Endothelial cell (in vitro differentiated cells): Measurements from ENCODE around the gene C4orf54. TPM values are rescaled to one million over a fixed set of nuclear protein-coding genes. Genes with fewer than 3 reads are reported as not detected.

ENCODE experiments used
- DNase-seq: peaks from one replicate; pipeline ENCODE4 v3.0.0; 2021; ENCODE audit warnings: low spot score
- H3K27ac Mint-ChIP-seq: one replicate; pipeline ENCODE4 v1.8.0; 2021; ENCODE audit warnings: mixed read lengths, inconsistent platforms; ENCODE audit not compliant: unreplicated experiment
- H3K27me3 Mint-ChIP-seq: one replicate; pipeline ENCODE4 v1.8.0; 2021; ENCODE audit warnings: mild to moderate bottlenecking, moderate library complexity, mixed read lengths, inconsistent platforms; ENCODE audit not compliant: unreplicated experiment
- H3K36me3 Mint-ChIP-seq: one replicate; pipeline ENCODE4 v1.8.0; 2021; ENCODE audit warnings: mild to moderate bottlenecking, low read depth, mixed read lengths, inconsistent platforms; ENCODE audit not compliant: unreplicated experiment
- H3K4me1 Mint-ChIP-seq: one replicate; pipeline ENCODE4 v1.8.0; 2021; ENCODE audit warnings: mild to moderate bottlenecking, mixed read lengths, inconsistent platforms; ENCODE audit not compliant: unreplicated experiment
- H3K4me3 Mint-ChIP-seq: one replicate; pipeline ENCODE4 v1.8.0; 2021; ENCODE audit warnings: mild to moderate bottlenecking, mixed read lengths, inconsistent platforms; ENCODE audit not compliant: unreplicated experiment
- H3K9me3 Mint-ChIP-seq: one replicate; pipeline ENCODE4 v1.8.0; 2021; ENCODE audit warnings: mixed read lengths, inconsistent platforms; ENCODE audit not compliant: unreplicated experiment
- total RNA-seq: library from RNA; stranded (reverse); fragmentation: NEBNext Ultra II Directional; extraction: Animal tissue kit (Norgen Biotek cat#: 25700); gene quantifications from one replicate; pipeline ENCODE4 v1.2.1, GENCODE V29; 2021; ENCODE audit not compliant: unreplicated experiment
- TF ChIP-seq, protein P1 (sequence below): fragments of 200-600 bp; sonication (generic); IDR thresholded peaks from one replicate; pipeline ENCODE4 v1.5.0; 2021; ENCODE audit warnings: antibody characterized with exemption; ENCODE audit not compliant: unreplicated experiment

The C4orf54 gene
- total RNA-seq, 1 donor from 2014 or later: not detected

DNA sequence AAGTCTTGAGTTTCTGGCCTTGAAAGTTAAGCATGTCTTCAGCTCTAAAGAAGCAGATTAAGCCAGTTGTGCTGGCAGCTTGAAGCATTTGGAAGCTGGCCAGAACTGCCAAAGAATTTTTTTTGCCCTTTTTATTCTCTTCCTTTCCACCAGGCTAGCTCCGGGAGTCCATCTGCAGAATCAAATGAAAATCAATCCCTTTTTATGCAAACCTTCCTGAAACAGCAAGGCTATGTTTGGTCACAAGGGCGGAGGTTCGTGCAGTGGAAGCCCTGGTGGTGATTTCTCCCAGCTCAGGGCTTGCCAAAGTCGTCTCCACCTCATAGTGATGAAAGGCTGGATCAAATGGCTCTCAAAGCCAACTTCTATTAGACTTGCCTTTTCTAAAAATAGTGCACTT lies 21.6 kb upstream of the C4orf54 start:
- TF ChIP-seq, protein P1, sequence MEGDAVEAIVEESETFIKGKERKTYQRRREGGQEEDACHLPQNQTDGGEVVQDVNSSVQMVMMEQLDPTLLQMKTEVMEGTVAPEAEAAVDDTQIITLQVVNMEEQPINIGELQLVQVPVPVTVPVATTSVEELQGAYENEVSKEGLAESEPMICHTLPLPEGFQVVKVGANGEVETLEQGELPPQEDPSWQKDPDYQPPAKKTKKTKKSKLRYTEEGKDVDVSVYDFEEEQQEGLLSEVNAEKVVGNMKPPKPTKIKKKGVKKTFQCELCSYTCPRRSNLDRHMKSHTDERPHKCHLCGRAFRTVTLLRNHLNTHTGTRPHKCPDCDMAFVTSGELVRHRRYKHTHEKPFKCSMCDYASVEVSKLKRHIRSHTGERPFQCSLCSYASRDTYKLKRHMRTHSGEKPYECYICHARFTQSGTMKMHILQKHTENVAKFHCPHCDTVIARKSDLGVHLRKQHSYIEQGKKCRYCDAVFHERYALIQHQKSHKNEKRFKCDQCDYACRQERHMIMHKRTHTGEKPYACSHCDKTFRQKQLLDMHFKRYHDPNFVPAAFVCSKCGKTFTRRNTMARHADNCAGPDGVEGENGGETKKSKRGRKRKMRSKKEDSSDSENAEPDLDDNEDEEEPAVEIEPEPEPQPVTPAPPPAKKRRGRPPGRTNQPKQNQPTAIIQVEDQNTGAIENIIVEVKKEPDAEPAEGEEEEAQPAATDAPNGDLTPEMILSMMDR: no peak
- no peak for DNase-seq
- Mint-ChIP-seq H3K27ac (no peak overlapping the region), H3K4me1 (no peaks in the 10 kb centered on the region), H3K9me3 (no peaks in the 10 kb centered on the region), H3K4me3 (no peak overlapping the region), H3K27me3 (no peaks in the 10 kb centered on the region), H3K36me3 (no peaks in the 10 kb centered on the region)

DNA sequence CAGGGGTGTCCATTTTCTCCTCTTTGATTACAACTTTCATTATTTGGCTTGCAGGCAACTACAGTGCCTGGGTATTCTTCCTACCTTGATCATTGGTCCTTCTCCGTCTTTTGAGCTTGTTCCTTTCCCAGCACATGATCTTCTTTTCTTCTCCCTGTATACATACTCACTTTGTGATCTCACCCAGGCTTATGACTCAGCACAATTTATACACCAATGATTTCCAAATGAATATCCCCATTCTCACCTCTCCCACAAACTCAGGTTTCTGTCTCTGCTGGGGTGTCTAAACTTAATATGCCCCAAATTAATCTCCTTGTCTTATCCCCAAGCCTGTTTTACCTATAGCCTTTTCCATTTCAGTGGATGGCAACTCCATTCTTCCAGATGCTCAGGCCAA lies 19.5 kb upstream of the C4orf54 start:
- H3K9me3 Mint-ChIP-seq: no peaks in the 10 kb centered on the region
- no peak for DNase-seq
- TF ChIP-seq, protein P1: no peak
- H3K4me3 Mint-ChIP-seq: no peak overlapping the region
- H3K4me1 Mint-ChIP-seq: no peaks in the 10 kb centered on the region
- H3K27me3 Mint-ChIP-seq: no peaks in the 10 kb centered on the region
- H3K27ac Mint-ChIP-seq: no peak overlapping the region
- no peaks in the 10 kb centered on the region for H3K36me3 Mint-ChIP-seq

DNA sequence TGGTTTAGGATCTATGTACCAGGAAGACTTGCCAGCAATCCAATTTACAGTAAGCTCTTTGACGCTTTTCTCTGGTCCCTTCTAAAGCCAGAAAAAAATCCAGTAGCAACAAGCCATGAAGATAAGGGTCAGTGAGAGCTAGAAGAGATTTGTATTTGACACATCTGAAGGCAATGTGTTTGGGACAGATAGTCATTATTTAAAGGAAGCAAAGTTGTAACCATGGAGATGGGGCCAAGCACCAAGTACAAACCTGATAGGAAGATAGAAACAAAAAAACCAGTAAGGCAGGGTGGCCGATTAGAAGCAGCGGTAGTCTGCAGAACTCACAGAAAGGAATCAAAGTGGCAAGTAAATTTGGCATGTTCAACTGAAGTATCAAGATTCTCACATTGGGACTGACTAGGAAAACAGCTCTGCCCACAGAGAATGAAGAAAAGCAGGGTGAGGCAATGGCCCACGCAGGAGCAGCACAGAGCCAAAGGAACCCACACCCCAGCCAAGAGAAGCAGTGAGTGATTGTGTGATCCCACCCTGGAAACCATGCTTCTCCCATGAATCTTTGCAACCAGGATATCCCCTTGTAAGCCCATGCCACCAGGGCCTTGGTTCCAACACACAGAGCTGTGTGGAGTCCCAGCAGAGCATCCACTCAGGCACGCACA lies 12.9 kb upstream of the C4orf54 start:
- no peak overlapping the region for H3K4me3 Mint-ChIP-seq
- H3K27ac Mint-ChIP-seq: peak overlapping the region; percentile 9
- H3K27me3 Mint-ChIP-seq: no peaks in the 10 kb centered on the region
- no peak for DNase-seq
- no peaks in the 10 kb centered on the region for H3K36me3 Mint-ChIP-seq
- TF ChIP-seq, protein P1: no peak
- H3K9me3 Mint-ChIP-seq: no peaks in the 10 kb centered on the region
- peaks cover 4% of the 10 kb centered on the region for H3K4me1 Mint-ChIP-seq

DNA sequence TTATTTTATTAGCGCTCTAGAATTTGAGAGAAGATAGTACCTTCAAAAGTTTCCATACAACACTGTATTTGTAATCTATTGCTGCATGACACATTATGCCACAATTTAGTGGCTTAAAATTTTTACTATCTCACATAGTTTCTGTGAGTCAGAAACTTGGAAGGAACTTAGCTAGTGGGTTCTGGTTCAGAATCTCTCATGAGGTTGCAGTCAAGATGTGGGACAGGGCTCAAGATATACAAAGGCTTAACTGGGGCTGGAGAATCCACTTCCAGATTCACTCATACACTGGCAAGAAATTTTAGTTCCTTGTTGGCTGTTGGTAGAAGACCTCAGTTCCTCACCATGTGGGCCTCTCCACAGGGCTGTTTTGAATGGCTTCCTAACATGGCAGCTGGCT lies 11.5 kb upstream of the C4orf54 start:
- DNase-seq: no peak
- Mint-ChIP-seq H3K27ac (no peak overlapping the region), H3K9me3 (no peaks in the 10 kb centered on the region), H3K4me3 (no peak overlapping the region), H3K4me1 (peaks cover 4% of the 10 kb centered on the region), H3K36me3 (no peaks in the 10 kb centered on the region), H3K27me3 (no peaks in the 10 kb centered on the region)
- TF ChIP-seq, protein P1: no peak

DNA sequence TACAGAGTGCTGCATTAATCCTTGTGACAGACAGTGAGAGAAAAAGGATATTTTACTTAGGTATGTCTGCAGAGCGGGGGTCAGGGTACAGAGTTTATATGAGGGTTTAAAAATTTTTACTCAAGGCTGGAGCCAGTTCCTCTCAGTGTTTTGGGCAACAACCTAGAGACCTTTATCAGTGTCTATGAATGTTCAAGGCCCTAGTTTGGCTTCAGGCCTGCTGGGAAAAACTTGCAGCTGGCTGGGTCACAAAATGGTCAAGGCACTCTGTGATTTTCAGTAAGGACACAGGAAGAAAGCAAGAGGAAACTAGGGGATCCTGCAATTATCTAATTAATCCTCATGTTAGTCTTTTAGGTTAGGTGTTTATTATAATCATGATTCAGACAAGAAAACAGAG lies 10.8 kb upstream of the C4orf54 start:
- TF ChIP-seq, protein P1: no peak
- no peaks in the 10 kb centered on the region for H3K9me3 Mint-ChIP-seq
- H3K4me1 Mint-ChIP-seq: peaks cover 4% of the 10 kb centered on the region
- H3K27ac Mint-ChIP-seq: no peak overlapping the region
- H3K4me3 Mint-ChIP-seq: no peak overlapping the region
- no peaks in the 10 kb centered on the region for H3K27me3 Mint-ChIP-seq
- no peaks in the 10 kb centered on the region for H3K36me3 Mint-ChIP-seq
- DNase-seq: no peak
